GM19043 (cell line): ENCODE results near the gene IQSEC1.
A peak's percentile ranks its signal among the peaks of the same experiment; 100 is the strongest.

Experiments used
- ATAC-seq: cut with Tn5 transposase; IDR thresholded peaks from one replicate; pipeline ENCODE4 v1.9.1; 2021; ENCODE audit warnings: low read depth; ENCODE audit not compliant: unreplicated experiment

Gene IQSEC1

GRCh38 chr3:13052191-13052820 lies 20.9 kb downstream of the IQSEC1 start:
- no peak for ATAC-seq

GRCh38 chr3:13051581-13051980 lies 21.6 kb downstream of the IQSEC1 start:
- ATAC-seq = no peak

- ATAC-seq = no peak
Measured at GRCh38 chr3:13051066-13051465, 22.2 kb downstream of the IQSEC1 start.

- no peak for ATAC-seq
Measured at GRCh38 chr3:13050446-13050845, 22.8 kb downstream of the IQSEC1 start.

GRCh38 chr3:13049400-13049799 lies 23.8 kb downstream of the IQSEC1 start:
- ATAC-seq = no peak

- ATAC-seq = no peak
Measured at GRCh38 chr3:13047296-13048165, 25.7 kb downstream of the IQSEC1 start.

- ATAC-seq = peak; percentile 33
Measured at GRCh38 chr3:13046569-13047274, 26.5 kb downstream of the IQSEC1 start.

- peak; percentile 84 for ATAC-seq
Measured at GRCh38 chr3:13045904-13046568, 27.2 kb downstream of the IQSEC1 start.

- peak; percentile 4 for ATAC-seq
Measured at GRCh38 chr3:13045241-13045903, 27.9 kb downstream of the IQSEC1 start.

- ATAC-seq = no peak
Measured at GRCh38 chr3:13044496-13045240, 28.6 kb downstream of the IQSEC1 start.

GRCh38 chr3:13043656-13044055 lies 29.6 kb downstream of the IQSEC1 start:
- ATAC-seq = no peak

- ATAC-seq = no peak
Measured at GRCh38 chr3:13042715-13043271, 30.4 kb downstream of the IQSEC1 start.

- no peak for ATAC-seq
Measured at GRCh38 chr3:13042127-13042701, 31.0 kb downstream of the IQSEC1 start.

GRCh38 chr3:13041113-13041776 lies 32.0 kb downstream of the IQSEC1 start:
- no peak for ATAC-seq

- ATAC-seq = peak; percentile 97
Measured at GRCh38 chr3:13040361-13041074, 32.7 kb downstream of the IQSEC1 start.

GRCh38 chr3:13039213-13039896 lies 33.9 kb downstream of the IQSEC1 start:
- no peak for ATAC-seq

GRCh38 chr3:13037458-13038117 lies 35.6 kb downstream of the IQSEC1 start:
- no peak for ATAC-seq
